HG03064 (cell line): ENCODE data around the gene RPS6KA5.
"Not testable (repeated sequence)": the region's sequence is repeated elsewhere in the genome, so short reads cannot be mapped to it uniquely, and the experiment has no call there.

Experiments used
- ATAC-seq: cut with Tn5 transposase; IDR thresholded peaks from one replicate; pipeline ENCODE4 v1.9.1; 2021; ENCODE audit warnings: low read depth; ENCODE audit not compliant: unreplicated experiment

RPS6KA5 gene

GRCh38 chr14:90842726-90843125 lies 217.7 kb downstream of the RPS6KA5 start:
- no peak for ATAC-seq

- not testable (repeated sequence) for ATAC-seq
Observed at GRCh38 chr14:90840667-90841066, 219.8 kb downstream of the RPS6KA5 start.

- ATAC-seq, result no peak
Observed at GRCh38 chr14:90839889-90840266, 220.6 kb downstream of the RPS6KA5 start.

GRCh38 chr14:90839024-90839888 lies 221.2 kb downstream of the RPS6KA5 start:
- ATAC-seq, result no peak

GRCh38 chr14:90838531-90838930 lies 221.9 kb downstream of the RPS6KA5 start:
- ATAC-seq, result not testable (repeated sequence)

- no peak for ATAC-seq
Observed at GRCh38 chr14:90837355-90837754, 223.1 kb downstream of the RPS6KA5 start.

- ATAC-seq, result no peak
Observed at GRCh38 chr14:90836692-90837063, 223.8 kb downstream of the RPS6KA5 start.

GRCh38 chr14:90831821-90832220 lies 228.6 kb downstream of the RPS6KA5 start:
- ATAC-seq, result no peak

- ATAC-seq, result no peak
Observed at GRCh38 chr14:90830931-90831701, 229.3 kb downstream of the RPS6KA5 start.

GRCh38 chr14:90829677-90830076 lies 230.8 kb downstream of the RPS6KA5 start:
- ATAC-seq, result no peak

GRCh38 chr14:90828642-90829487 lies 231.6 kb downstream of the RPS6KA5 start:
- peak; percentile 30 for ATAC-seq

- peak; percentile 99 for ATAC-seq
Observed at GRCh38 chr14:90827919-90828610, 232.4 kb downstream of the RPS6KA5 start.

GRCh38 chr14:90823542-90823941 lies 236.9 kb downstream of the RPS6KA5 start:
- ATAC-seq, result not testable (repeated sequence)

- ATAC-seq, result peak; percentile 70
Observed at GRCh38 chr14:90820958-90821357, 239.5 kb downstream of the RPS6KA5 start.

GRCh38 chr14:90819734-90820393 lies 240.6 kb downstream of the RPS6KA5 start:
- no peak for ATAC-seq

GRCh38 chr14:90818715-90819114 lies 241.7 kb downstream of the RPS6KA5 start:
- no peak for ATAC-seq

- no peak for ATAC-seq
Observed at GRCh38 chr14:90816681-90817436, 243.6 kb downstream of the RPS6KA5 start.

- ATAC-seq, result no peak
Observed at GRCh38 chr14:90815822-90816662, 244.4 kb downstream of the RPS6KA5 start, which contains the start of gene TTC7B. TSS of gene TTC7B (minus strand) at chr14:90816430. CDS start at chr14:90816295, 135 bp downstream.
